ENCODE measurements around the gene PROM2.

DNA sequence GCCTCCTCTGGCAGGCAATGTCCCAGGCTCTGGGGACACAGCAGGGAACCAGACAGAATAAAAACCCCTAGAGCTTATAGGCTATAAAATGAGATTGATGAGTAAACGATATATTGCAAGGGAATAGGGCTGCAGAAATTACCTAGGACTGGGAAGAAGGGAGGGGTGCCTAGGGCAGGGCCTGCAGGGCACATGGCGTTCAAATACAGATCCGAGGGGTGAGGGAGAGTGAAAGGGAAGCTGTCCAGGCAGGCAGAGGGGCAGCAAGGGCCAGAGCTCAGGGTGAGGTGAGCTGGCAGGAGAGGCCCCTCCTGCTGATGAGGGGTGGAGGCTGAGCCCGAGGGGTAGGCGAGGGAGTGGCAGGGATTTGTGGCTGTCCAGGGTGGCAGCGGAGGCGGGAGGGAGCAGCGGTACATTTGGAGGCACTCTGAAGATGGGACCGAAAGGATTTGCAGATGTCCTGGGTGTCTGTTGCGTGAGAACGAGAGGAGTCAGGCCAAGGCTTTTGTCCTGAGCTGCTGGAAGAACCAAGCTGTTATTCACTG lies 56.6 kb downstream of the PROM2 start:
- TF ChIP-seq, protein P1, sequence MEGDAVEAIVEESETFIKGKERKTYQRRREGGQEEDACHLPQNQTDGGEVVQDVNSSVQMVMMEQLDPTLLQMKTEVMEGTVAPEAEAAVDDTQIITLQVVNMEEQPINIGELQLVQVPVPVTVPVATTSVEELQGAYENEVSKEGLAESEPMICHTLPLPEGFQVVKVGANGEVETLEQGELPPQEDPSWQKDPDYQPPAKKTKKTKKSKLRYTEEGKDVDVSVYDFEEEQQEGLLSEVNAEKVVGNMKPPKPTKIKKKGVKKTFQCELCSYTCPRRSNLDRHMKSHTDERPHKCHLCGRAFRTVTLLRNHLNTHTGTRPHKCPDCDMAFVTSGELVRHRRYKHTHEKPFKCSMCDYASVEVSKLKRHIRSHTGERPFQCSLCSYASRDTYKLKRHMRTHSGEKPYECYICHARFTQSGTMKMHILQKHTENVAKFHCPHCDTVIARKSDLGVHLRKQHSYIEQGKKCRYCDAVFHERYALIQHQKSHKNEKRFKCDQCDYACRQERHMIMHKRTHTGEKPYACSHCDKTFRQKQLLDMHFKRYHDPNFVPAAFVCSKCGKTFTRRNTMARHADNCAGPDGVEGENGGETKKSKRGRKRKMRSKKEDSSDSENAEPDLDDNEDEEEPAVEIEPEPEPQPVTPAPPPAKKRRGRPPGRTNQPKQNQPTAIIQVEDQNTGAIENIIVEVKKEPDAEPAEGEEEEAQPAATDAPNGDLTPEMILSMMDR (IDR thresholded peaks at IDR 0.05 in 2 of 3, conservative IDR thresholded peaks at IDR 0.05 in 1 of 3; ENCODE audit: control insufficient read depth in 2 of 3, extremely low read depth in 1 of 3, insufficient read depth in 1 of 3, low read depth in 3 of 3, low read length in 3 of 3), result no peak
- TF ChIP-seq POLR2A (IDR thresholded peaks at IDR 0.05; ENCODE audit: low read depth, low read length) (no peak), SIX5 (IDR thresholded peaks at IDR 0.05; ENCODE audit: low read depth, low read length, severe bottlenecking) (no peak), NR2F1 (conservative IDR thresholded peaks at IDR 0.05) (no peak), ZNF24 (IDR thresholded peaks at IDR 0.05) (no peak), PAX5 (IDR thresholded peaks at IDR 0.05; ENCODE audit: borderline replicate concordance, low read depth, low read length) (no peak), MXI1 (IDR thresholded peaks at IDR 0.05; ENCODE audit: low read depth, low read length) (no peak), EGR1 (IDR thresholded peaks at IDR 0.05; ENCODE audit: borderline replicate concordance in 1 of 2, low read depth in 2 of 2, low read length in 2 of 2) (no peak), MTA3 (IDR thresholded peaks at IDR 0.05; ENCODE audit: borderline replicate concordance, low read length) (no peak), NR2C2 (IDR thresholded peaks at IDR 0.05; ENCODE audit: borderline replicate concordance, control insufficient read depth, insufficient read length, low read depth) (no peak), RAD21 (IDR thresholded peaks at IDR 0.05; ENCODE audit: insufficient read depth, low read depth, low read length) (no peak), MYC (IDR thresholded peaks at IDR 0.05; ENCODE audit: insufficient read depth, insufficient read length, insufficient replicate concordance, low read length, severe bottlenecking) (no peak), ZSCAN29 (IDR thresholded peaks at IDR 0.05) (no peak), RFX5 (IDR thresholded peaks at IDR 0.05; ENCODE audit: low read depth, low read length) (no peak)
